ENCODE results near the gene CES3. TPM values are rescaled to one million over a fixed set of nuclear protein-coding genes. Genes with fewer than 3 reads are reported as not detected.

Gene CES3
- total RNA-seq, 1 experiment from 2014 or later = 3.7 TPM

DNA sequence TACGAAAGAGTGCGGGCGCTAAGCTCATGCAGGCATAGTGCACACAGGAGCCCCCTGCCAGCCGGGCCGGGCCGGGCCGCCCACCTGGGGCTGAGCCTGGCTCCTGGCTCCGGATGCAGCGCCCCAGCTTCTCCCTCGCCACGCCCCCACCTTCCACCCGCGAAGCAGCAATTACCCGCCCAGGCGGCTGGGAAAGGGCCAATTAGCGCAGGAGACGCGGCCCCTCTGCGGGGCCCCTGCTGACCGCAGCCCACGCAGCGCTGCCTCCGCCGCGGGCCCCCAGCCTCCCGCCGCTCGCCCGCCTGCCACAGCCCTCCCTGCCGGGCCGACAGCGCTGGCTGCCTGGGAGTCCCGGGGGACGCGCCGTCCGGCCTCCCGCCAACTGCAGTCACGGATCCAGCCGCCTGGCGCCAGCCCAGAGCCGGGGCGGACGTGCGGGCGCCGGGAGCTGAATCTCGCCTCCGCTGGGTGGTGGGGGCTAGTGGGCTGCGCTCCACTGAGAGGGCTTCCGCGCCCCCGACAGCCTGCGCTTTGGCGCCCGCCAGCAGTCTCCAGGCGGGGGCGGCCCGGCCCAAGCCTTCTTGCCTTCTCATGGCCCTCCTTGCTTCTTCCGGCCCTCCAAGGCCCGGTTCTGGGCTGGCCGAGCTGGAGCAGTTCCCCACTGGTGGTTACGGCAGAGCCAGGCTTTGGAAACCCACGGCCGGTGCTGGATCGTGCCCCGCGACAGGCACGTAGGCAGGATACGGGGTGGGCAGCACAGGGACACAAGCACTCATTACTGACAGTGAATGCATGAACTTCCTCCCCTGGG lies 53.0 kb downstream of the CES3 start:
- Mint-ChIP-seq H3K4me1 (peaks cover 3 to 12% of the 10 kb centered on the region in 2 experiments; a peak in 2 of 4 replicates), H3K4me3 (peak overlapping the region; percentile 57 to 79), H3K27ac (no peak overlapping the region), H3K27me3 (ENCODE audit: low read depth) (peaks cover 46% of the 10 kb centered on the region), H3K9me3 (no peaks in the 10 kb centered on the region), H3K36me3 (ENCODE audit: insufficient read depth in 1 of 3, low read depth in 3 of 3) (no peaks in the 10 kb centered on the region)
- Histone ChIP-seq H3K9me3 (ENCODE audit: control insufficient read depth, low read depth, low read length) (no peaks in the 10 kb centered on the region), H3K27me3 (ENCODE audit: insufficient read depth, low read length) (peaks cover 16% of the 10 kb centered on the region; the same call in 1 of the 2 replicates), H2BK120ac (ENCODE audit: low read depth, low read length, poor library complexity, severe bottlenecking) (no peak overlapping the region), H4K20me1 (ENCODE audit: control insufficient read depth, insufficient read depth, insufficient read length) (no peaks in the 10 kb centered on the region), H3K18ac (ENCODE audit: insufficient read length, low read depth, low read length) (no peak overlapping the region), H2BK20ac (ENCODE audit: low read depth, low read length, poor library complexity, severe bottlenecking) (no peak overlapping the region), H3K9ac (ENCODE audit: extremely low read depth, insufficient read length, low read length) (no peak overlapping the region), H3K4ac (ENCODE audit: low read depth, low read length) (no peak overlapping the region), H2AFZ (ENCODE audit: low read length) (no peak overlapping the region), H4K91ac (ENCODE audit: insufficient read length, low read depth, low read length) (no peak overlapping the region), H2AK5ac (ENCODE audit: insufficient read length, low read length) (no peak overlapping the region), H2BK5ac (ENCODE audit: insufficient read length, low read length) (no peak overlapping the region), H4K5ac (ENCODE audit: insufficient read length, low read depth, low read length) (no peak overlapping the region), H3K4me1 (ENCODE audit: insufficient read depth, low read length) (no peaks in the 10 kb centered on the region), H3K4me2 (ENCODE audit: insufficient read depth, insufficient read length, low read length) (peak overlapping the region; percentile 49), H3K23ac (ENCODE audit: insufficient read length, low read depth, low read length) (no peak overlapping the region), H3K79me1 (ENCODE audit: insufficient read depth, low read depth, low read length, poor library complexity, severe bottlenecking) (no peaks in the 10 kb centered on the region), H4K8ac (replicated peaks; ENCODE audit: insufficient read length, low read depth, low read length) (no peak overlapping the region), H3K56ac (ENCODE audit: insufficient read length, low read depth, low read length) (no peak overlapping the region), H3K23me2 (ENCODE audit: insufficient read length, low read depth, low read length, poor library complexity, severe bottlenecking) (peaks cover 6% of the 10 kb centered on the region), H3T11ph (ENCODE audit: low read length) (no peak overlapping the region), H3K14ac (ENCODE audit: insufficient read depth, low read length) (no peak overlapping the region), H2BK12ac (ENCODE audit: insufficient read length, low read depth, low read length) (no peak overlapping the region), H3K27ac (ENCODE audit: insufficient read length, low read depth, low read length) (no peak overlapping the region), H3K79me2 (ENCODE audit: insufficient read depth, low read length) (no peaks in the 10 kb centered on the region), H2BK15ac (ENCODE audit: low read depth, low read length) (no peak overlapping the region)
- DNase-seq = peak; percentile 53
- WGBS (ENCODE audit: extremely low coverage, insufficient read length, low lambda C conversion rate) = no CpG with 5 or more reads among the region's 70 CpGs
- TF ChIP-seq, protein P1, sequence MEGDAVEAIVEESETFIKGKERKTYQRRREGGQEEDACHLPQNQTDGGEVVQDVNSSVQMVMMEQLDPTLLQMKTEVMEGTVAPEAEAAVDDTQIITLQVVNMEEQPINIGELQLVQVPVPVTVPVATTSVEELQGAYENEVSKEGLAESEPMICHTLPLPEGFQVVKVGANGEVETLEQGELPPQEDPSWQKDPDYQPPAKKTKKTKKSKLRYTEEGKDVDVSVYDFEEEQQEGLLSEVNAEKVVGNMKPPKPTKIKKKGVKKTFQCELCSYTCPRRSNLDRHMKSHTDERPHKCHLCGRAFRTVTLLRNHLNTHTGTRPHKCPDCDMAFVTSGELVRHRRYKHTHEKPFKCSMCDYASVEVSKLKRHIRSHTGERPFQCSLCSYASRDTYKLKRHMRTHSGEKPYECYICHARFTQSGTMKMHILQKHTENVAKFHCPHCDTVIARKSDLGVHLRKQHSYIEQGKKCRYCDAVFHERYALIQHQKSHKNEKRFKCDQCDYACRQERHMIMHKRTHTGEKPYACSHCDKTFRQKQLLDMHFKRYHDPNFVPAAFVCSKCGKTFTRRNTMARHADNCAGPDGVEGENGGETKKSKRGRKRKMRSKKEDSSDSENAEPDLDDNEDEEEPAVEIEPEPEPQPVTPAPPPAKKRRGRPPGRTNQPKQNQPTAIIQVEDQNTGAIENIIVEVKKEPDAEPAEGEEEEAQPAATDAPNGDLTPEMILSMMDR (conservative IDR thresholded peaks at IDR 0.05) = peak; percentile 35; the same call in 2 of the 3 replicates

Measured in H9 (cell line).